ENCODE data around the gene HOXC4.

The HOXC4 gene

DNA sequence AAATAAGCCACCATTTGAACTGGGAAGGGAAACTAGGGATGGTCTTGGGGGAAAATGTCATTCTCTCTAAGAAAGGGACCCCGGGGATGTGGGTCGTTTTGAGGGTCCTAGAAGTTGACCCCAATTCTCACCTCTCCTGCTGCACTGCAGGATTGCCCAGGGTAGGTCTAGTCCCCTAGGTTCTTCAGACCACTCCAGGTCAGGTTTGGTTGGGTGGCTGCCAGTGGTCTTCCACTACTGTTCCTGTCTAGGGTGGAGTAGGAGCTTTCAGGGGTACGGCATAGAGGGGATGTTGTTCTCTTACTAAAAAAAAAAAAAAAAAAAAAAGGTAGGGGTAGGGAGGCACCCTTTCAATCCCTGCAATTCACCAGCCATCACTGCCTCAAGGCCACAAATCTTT lies 37.6 kb upstream of the HOXC4 start:
- no peak for DNase-seq

DNA sequence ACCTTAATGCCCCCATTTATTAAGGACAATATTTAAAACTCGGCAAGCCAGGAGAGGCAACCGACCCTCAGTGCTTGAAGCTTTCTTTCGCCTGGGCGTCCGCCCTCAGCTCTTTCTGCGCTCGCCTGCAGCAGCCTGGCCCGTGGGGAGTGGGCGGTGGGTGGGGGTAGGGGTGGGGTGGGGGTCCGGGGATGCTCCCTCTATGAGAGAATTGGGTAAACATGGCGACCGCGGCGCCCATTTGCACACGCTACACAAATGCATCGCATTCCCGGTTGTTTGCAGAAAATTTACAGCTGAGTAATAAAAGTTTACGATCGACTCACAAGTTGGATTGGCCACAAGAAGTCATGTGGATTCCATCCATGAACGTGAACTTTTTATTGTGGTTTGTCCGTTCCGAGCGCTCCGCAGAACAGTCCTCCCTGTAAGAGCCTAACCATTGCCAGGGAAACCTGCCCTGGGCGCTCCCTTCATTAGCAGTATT lies 37.1 kb upstream of the HOXC4 start:
- no peak for DNase-seq

DNA sequence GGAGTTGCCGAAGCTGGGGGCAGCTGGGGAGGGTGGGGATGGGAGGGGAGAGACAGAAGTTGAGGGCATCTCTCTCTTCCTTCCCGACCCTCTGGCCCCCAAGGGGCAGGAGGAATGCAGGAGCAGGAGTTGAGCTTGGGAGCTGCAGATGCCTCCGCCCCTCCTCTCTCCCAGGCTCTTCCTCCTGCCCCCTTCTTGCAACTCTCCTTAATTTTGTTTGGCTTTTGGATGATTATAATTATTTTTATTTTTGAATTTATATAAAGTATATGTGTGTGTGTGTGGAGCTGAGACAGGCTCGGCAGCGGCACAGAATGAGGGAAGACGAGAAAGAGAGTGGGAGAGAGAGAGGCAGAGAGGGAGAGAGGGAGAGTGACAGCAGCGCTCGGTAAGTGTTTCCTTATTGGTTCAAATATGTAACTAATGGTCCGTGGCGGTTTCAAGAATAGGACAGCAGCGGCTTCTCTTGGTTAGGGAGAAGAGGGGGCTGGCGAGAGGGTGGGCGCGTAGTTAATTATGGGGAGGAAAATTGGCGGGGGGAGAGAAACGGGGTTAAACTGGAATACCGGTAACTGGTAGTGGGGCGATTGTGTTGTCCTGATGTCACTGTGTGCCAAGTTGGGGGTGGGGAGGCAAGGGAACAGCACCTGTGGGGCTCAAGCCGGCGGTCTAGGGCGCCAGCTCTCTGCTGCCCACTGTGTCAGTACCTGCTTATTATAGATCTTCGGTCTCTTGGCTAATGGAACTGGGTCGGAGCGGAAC lies 36.4 kb upstream of the HOXC4 start:
- no peak for DNase-seq

DNA sequence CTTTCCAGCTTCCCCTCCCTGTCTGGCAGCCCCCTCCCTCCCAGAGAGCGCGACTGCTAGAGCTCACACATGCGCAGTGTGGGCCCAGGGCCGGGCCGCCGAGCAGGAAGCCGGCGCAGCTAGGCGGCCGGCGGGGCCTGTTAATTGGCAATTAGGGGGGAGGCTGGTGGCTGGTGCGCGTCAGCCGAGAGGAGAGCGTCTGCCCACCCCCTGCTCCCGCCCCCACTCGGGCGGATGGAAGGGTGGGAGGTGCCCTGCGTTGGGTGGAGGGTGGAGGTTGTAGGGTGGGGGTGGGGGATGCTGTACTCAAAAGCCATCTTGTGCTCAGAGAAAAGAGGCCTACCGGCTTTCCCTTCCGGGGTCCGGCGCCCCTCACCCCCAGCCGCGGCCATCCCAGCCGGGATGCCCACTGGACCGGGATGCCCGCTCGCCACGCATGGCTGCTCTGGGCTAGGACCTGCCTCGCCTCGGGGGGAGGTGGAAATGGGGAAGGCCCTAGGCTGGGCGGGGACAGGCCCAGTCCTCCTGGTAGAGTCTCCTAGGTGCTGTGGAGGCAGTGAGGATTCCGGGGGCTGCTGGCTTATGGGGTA lies 35.7 kb upstream of the HOXC4 start:
- DNase-seq: peak; percentile 73 to 78

DNA sequence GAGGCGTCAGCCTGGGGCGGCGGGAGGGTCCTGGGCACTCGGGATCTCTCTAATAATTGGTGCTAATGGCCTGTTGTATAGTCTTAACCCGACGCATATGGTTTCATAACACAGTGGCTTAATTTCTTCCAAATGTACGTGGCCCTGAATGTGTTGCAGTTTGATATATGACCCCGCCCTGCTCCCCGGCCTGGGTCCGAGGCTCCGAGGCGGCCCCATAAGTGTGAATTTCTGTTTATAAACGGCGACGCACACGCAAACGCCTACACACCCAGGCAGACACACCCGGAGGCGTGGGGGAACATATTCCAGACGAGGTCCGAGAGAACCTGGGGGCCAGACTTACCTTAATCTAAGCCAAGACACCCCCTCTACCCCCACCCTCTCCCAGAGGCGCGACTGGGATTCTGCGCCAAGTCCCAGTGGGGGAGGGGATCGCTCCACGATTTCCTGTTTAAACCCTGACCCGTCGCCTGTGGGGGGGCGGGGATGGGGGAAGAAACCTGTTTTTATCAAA lies 35.1 kb upstream of the HOXC4 start:
- no peak for DNase-seq

DNA sequence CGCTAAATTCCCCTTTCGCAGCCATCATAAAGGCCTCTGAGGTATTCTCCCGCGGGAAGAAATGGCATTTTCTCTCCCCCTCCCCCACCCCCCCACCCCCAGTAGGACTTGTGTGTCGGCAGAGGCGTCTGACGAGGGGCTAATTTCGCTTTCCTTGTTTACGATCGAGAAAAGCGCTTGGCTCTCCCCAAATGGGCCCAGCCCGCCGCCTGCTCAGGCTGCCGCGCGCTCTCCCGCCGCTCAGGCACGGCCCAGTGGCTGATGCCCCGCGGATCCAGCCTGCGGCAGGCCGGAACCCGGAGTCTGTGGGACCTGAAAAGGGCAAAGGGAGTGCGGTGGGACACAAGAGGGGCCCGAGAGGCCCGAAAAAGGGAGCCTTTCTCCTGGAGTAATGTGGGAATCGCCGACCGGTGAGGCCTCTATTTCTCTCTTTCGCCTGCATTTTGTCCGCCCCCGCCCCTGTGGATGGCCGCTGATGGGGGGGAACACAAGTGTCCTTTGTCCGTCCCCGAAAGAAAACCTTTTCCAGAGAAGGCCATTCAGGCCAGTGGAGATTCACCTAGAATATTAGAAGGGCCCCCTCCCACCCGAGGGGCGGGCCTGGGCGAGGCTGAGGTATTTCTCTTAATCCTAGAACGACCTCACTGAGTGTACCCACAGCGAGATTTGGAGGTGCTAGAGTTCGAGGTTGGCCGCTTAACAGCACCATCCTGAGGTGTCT lies 34.4 kb upstream of the HOXC4 start:
- no peak for DNase-seq

DNA sequence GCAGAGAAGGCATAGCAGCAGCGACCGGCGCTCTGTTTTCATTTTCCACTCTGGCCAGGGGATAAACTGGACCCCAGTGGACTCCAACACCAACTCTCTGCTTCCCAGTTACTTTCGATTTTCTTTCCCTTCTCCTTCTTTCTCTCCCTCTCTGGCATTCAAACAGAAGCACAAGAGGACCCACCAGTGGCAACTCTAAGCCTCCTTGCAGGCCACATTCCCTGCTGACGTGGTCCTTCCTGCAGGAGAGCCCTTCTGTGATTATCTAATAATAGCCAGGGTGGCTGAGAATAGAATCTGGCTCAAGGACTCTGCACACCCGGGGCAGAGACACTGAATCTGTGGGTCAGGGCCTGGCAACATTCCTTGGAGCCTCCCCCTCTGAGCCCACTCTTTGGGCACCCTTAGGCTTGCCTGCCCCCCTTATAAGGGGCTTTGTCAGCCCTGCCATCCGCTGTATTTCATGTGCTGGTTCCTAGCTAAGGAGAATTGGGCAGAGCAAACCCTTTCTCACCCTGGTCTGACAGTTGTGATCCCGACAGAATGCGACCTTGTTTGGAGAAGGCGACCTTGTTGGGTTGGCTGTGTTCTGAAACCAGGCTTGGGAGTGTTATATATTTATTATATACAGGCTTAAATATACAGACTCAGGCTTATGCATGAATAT lies 33.6 kb upstream of the HOXC4 start:
- DNase-seq: no peak

DNA sequence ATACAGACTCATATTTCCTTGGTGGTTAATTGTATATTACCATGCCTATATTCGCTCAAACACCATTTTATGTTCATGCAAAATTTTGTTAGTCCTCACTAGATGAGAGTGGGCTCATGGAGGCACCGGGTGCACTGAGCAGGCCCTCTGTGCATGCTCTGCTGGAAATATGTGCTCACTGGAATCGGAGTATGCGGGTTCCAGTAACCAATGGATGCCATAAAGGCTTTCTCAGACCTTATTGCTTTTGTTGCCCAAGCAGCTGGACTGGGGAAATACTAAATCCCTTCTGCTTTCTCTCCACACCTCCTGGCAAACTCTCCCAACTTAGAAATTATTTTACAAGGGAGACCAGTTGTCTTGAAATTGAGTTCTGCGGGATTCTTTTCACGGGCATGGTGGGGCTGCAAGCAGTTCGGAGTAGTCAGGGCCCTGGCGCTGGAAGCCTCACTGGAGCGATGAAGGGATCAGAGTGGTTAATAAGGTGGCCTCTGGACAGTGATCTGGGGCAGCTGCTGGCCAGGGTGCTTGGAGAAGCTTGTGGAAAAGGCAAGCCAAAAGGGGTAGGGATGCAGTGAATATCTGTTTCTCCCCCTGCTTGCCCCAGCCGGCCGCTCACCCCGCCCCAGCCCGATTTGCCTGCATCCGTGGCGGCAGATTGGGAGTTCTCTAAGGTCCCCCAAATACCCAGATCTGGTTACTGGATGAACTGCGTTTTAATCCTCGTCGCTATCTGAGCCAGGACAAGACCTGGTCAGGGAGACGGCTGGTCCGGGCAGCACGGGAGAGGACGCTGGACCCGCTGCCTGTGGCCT lies 32.8 kb upstream of the HOXC4 start:
- no peak for DNase-seq

DNA sequence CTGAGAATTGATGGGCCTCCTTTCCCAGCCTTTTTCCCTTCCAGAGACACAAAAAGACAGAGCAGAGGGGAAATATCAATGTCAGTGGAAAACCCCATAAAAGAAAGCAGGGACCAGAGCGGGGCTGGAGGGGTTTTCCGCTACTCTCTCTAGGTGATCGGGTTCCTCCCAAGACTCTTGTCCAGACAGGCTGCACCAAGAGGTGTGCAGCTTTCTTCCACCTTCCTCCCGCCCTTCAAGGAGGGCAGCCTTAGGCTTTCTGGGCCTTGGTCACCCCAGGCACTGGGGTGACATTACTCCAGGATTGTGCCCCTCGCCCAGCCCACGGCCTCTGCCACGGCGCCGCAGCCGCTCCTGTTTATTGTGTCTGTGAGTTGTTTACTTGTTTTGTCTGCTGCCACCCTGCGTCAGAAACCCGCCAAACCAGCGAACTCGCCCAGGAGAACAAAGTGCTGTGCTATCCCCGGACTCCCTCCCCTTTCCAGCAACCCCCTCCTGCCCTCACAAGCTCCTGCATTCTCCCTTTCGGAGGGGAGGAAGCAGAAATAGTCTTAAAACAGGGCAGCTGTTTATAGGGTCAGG lies 32.1 kb upstream of the HOXC4 start:
- no peak for DNase-seq

DNA sequence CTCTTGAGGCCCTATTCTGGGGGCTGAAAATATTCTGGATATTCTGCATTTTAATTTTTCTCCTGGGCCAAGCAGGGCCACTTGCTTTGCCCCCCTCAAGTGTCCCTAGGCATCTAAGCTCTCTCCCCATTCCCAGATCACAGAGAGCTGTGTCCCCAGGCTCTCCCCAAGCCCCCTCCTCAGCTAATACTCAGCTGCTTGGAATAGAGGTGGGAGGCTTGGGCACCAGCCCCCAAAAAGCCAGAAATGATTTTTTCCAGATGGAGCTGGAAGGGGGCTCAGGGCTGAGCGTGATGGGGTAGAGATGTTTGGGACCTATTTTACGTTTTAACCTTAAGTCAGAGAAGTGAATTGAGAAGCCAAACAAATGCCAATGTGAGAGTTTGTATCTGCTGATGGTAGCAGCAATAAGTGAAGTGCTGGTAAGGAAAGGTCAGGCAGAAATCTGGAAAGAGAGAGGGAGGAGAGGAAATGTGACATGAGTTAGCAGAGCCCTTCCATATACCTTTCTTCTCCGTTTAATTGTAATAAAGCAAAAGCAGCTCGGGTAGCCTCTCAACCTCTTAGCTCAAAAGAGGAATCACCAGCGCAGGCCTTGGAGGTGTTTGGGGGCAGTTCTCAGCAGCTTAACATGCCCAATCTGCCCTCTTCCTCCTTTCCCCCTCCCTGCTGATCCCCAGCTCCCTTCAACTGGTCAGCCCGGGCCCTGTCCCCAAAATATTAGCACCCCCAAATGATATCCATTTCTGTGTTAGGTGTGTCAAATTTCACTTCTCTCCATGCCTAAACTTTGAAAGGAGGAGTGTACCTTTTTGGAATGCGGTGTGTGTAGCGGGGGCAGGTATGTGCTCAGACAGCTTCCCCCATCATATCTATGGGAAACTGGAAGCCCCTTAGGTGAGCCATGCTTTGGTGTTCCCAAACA lies 30.4 kb upstream of the HOXC4 start:
- DNase-seq: no peak

DNA sequence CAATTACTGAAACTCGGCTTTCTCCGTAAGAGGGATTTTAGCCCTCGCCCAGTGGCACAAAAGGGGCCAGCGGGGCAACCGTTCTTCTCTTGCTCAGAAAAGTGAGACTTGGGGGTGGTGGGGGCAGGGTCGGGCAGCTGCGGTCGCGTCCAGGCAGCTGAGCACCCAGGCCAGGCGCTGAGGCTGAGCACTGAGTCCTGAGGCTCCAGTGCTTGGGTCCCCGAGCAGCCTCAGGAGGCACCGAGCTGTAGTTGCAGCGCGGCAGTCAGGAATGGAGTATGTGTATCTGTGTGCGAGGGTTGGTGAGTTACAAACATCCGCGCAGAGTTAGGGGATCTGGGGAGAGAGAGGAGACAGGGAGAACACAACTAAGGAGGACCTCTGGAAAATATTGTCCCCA lies 29.5 kb upstream of the HOXC4 start:
- DNase-seq: no peak

DNA sequence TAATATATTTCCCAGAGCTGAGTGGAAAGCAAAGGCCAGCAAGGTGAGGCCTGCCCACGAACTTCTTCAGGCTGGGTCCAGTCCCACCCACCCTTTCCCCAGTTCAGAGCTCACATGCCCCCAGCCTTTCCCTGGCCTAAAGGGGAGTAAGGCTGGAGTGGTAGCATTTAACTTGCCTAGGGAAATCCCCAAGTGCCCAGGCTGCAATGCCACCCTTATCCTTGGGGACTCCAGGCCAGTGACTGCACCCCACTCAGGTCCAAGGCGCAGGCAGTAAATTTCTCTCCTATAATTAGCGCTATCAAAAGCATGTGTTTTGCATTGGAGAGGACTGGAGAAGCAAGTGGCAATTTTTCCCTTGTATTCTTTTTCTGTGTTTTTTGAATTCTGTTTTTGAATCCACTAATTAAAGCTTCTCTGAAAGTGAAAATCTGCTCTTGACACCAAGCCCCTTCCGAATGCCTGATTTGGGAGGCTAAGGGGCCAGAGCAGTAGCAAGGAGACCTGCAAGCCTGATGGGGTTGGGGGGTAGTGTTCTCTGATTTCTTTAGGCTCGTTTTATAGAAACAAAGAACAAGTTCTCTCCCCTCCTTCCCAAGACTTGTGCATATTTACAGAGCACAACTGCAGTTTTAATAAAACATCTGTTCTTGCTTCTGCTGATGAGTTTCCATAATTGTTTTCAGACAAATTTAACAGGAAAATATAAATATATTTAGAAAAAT lies 28.9 kb upstream of the HOXC4 start:
- DNase-seq: no peak

DNA sequence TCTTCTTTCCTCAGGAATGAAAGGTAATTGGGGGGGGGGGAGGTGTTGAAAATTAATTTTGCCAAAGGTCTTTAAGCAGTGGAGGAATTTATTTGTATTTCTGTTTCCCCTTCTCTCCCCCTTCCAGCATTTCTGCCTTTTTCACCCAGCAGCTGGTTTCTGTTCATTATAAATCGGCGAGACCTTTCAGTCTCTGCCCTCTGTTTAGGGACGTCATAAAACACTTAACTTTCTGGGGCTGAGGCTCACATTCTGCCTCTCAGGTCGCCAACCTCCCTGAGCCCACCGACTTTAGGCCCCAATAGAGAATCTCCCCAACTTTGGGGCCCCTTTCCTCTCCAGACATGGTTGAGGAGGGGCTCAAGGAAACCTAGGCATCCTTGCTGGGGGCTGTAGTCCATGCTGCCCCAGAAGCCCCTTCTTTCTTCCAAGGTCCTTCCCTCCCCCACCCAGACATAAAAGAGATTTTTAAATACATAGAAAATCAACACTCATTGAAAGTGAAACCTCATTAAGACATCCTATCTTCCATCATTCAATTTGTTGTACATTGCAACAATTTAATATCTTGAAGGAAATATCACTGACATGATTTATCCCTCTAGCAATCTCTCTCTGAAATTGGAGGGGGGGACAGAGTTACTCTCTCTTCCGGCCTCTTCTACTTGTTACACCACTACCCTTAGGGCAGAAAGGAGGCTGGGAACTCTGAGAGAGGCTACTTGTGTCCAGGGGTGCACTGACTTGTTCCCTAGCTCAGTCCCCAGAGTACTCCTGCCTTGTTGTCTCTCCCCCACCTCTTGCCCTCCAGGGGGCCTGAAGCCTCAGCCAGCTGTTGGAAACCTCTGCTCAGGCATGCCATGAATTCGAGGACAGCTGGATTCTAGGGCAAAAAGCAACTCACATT lies 27.9 kb upstream of the HOXC4 start:
- no peak for DNase-seq

DNA sequence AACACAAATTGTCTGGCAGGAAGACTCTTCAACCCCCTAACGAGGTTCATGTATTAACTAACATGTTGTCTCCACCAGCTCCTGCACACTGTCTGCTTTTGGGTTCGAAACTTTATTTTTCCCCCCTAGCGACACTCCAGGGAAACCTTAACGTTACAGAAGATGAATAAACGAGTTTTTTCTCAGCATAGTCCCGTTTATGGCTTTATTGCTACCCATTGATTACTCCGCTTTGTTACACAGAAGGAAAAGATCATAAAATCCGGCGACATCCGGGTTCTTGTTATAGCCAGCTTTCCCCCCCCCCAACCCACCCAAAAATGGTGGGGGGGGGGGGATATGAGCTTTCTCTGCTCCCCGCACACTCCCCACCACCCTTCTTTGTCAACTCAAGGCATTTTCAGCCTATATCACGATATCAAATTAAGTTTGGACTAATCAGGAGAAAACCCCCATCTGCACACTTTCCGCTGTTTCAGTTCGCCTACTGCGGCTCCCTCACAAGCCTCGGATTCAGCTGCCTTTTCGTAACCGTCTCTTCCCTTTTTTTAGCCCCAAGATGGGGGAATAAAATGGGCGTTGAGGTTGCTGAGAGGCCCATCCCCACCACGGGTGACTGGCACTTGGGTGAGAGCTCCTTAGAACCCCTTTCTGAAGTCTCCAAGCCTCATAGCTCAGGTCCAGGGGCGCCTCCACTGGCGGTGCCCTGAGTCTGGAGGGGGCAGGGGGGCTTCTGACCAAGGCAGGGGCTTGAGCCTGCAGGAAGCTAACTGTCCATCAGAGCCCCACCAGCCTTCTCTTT lies 26.8 kb upstream of the HOXC4 start:
- DNase-seq: no peak

DNA sequence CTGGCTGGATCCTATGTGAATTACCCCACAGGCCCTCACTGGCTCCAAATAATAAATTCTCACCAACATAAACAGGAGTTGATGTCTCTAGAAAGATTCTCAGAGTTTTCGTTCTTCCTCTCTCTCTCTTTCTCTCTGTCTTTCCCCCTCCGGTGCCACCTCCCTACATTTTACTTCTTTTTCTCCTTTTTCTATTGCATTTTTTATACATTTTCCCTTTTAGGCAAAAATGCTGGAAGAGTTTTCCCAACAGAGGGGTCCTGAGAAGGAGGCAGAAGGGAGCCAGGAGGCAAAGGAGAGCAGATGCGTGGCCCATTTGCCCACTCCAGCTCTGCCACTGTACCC lies 26.2 kb upstream of the HOXC4 start:
- DNase-seq: no peak

DNA sequence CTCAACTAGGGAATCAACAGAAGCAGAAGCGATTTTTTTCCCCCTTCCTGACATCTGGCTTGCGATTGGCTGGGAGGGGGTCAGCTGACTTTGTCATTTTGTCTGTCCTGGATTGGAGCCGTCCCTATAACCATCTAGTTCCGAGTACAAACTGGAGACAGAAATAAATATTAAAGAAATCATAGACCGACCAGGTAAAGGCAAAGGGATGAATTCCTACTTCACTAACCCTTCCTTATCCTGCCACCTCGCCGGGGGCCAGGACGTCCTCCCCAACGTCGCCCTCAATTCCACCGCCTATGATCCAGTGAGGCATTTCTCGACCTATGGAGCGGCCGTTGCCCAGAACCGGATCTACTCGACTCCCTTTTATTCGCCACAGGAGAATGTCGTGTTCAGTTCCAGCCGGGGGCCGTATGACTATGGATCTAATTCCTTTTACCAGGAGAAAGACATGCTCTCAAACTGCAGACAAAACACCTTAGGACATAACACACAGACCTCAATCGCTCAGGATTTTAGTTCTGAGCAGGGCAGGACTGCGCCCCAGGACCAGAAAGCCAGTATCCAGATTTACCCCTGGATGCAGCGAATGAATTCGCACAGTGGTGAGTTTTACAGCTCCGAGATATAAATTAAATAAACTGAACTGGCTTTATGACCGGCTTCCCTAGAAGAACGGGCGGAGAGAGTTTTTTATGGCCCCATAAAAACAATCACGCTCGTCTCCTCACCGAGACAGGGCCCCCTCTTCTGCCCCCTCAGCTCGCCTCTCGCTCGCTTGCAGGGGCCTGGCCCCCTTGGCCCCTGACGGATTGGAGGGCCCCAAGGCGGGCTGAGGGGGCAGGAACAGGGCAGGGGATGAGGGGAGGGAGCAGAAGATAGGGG lies 25.1 kb upstream of the HOXC4 start, which contains the start of gene HOXC6:
Gene HOXC6 (plus strand): TSS at position 127 of the 888 bp plus-strand sequence. CDS start 82 bp downstream, at position 209.
- DNase-seq: no peak
